ENCODE results near the gene FRMD4A.

The FRMD4A gene

GRCh38 chr10:14333606-14334005, 2.9 kb upstream of the FRMD4A start:
- DNase-seq (ENCODE audit: low spot score) (no peak), ATAC-seq (ENCODE audit: low read depth) (no peak)
- Histone ChIP-seq H3K36me3 (ENCODE audit: low read depth) (no peaks in the 10 kb centered on the region), H3K4me3 (ENCODE audit: severe bottlenecking) (no peak overlapping the region), H3K4me1 (ENCODE audit: insufficient read depth, poor library complexity, severe bottlenecking) (peaks cover 3% of the 10 kb centered on the region), H3K9me3 (ENCODE audit: severe bottlenecking) (no peaks in the 10 kb centered on the region), H3K27me3 (ENCODE audit: insufficient read depth, poor library complexity, severe bottlenecking) (peaks cover 13% of the 10 kb centered on the region), H3K27ac (ENCODE audit: poor library complexity, severe bottlenecking) (no peak overlapping the region)
- TF ChIP-seq, protein P1, sequence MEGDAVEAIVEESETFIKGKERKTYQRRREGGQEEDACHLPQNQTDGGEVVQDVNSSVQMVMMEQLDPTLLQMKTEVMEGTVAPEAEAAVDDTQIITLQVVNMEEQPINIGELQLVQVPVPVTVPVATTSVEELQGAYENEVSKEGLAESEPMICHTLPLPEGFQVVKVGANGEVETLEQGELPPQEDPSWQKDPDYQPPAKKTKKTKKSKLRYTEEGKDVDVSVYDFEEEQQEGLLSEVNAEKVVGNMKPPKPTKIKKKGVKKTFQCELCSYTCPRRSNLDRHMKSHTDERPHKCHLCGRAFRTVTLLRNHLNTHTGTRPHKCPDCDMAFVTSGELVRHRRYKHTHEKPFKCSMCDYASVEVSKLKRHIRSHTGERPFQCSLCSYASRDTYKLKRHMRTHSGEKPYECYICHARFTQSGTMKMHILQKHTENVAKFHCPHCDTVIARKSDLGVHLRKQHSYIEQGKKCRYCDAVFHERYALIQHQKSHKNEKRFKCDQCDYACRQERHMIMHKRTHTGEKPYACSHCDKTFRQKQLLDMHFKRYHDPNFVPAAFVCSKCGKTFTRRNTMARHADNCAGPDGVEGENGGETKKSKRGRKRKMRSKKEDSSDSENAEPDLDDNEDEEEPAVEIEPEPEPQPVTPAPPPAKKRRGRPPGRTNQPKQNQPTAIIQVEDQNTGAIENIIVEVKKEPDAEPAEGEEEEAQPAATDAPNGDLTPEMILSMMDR (IDR thresholded peaks at IDR 0.05; ENCODE audit: poor library complexity, severe bottlenecking): no peak

- Histone ChIP-seq H3K9me3 (ENCODE audit: severe bottlenecking) (no peaks in the 10 kb centered on the region), H3K27me3 (ENCODE audit: insufficient read depth, poor library complexity, severe bottlenecking) (peaks cover 10% of the 10 kb centered on the region), H3K27ac (ENCODE audit: poor library complexity, severe bottlenecking) (no peak overlapping the region), H3K4me1 (ENCODE audit: insufficient read depth, poor library complexity, severe bottlenecking) (peaks cover 3% of the 10 kb centered on the region), H3K4me3 (ENCODE audit: severe bottlenecking) (no peak overlapping the region), H3K36me3 (ENCODE audit: low read depth) (no peaks in the 10 kb centered on the region)
- TF ChIP-seq, protein P1 (IDR thresholded peaks at IDR 0.05; ENCODE audit: poor library complexity, severe bottlenecking): no peak
- ATAC-seq (ENCODE audit: low read depth): no peak
- DNase-seq (ENCODE audit: low spot score): no peak
These were observed 2.2 kb upstream of the FRMD4A start for GRCh38 chr10:14332903-14333302.

DNA sequence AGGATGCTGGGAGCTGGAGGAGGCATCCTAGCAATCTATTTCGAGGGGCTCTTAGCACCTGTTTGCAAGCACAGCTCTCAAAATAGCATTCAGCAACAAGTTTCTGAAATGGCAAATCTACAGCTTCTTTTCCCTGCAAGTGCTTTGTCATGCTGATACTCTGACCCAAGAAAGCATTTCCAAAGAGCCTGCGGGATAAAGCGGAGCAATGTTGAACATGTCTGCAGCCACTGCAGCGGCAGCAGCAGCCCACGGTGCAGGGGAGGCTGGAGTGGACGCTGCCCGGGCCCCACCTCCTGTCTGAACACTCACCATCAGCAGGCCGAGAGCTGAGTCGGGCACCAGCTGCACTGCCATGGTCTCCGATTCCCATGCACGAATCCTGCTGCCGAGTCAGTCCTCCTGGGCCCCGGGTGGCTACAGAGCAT, 964 bp downstream of the FRMD4A start:
- H3K27me3 ChIP-seq (ENCODE audit: insufficient read depth, poor library complexity, severe bottlenecking): no peaks in the 10 kb centered on the region
- DNase-seq (ENCODE audit: low spot score) (no peak), ATAC-seq (ENCODE audit: low read depth) (no peak)
- H3K9me3 ChIP-seq (ENCODE audit: severe bottlenecking): no peaks in the 10 kb centered on the region
- H3K36me3 ChIP-seq (ENCODE audit: low read depth): no peaks in the 10 kb centered on the region
- no peak overlapping the region for H3K4me3 ChIP-seq (ENCODE audit: severe bottlenecking)
- no peak overlapping the region for H3K27ac ChIP-seq (ENCODE audit: poor library complexity, severe bottlenecking)
- TF ChIP-seq, protein P1 (IDR thresholded peaks at IDR 0.05; ENCODE audit: poor library complexity, severe bottlenecking): no peak
- H3K4me1 ChIP-seq (ENCODE audit: insufficient read depth, poor library complexity, severe bottlenecking): no peaks in the 10 kb centered on the region

GRCh38 chr10:14328881-14329672, 1.6 kb downstream of the FRMD4A start:
- Histone ChIP-seq H3K9me3 (ENCODE audit: severe bottlenecking) (no peaks in the 10 kb centered on the region), H3K4me3 (ENCODE audit: severe bottlenecking) (no peak overlapping the region), H3K4me1 (ENCODE audit: insufficient read depth, poor library complexity, severe bottlenecking) (no peaks in the 10 kb centered on the region), H3K27me3 (ENCODE audit: insufficient read depth, poor library complexity, severe bottlenecking) (no peaks in the 10 kb centered on the region), H3K27ac (ENCODE audit: poor library complexity, severe bottlenecking) (no peak overlapping the region), H3K36me3 (ENCODE audit: low read depth) (no peaks in the 10 kb centered on the region)
- ATAC-seq (ENCODE audit: low read depth) (peak; percentile 56; the same call in 2 of the 3 replicates), DNase-seq (ENCODE audit: low spot score) (no peak)
- TF ChIP-seq, protein P1 (IDR thresholded peaks at IDR 0.05; ENCODE audit: poor library complexity, severe bottlenecking): no peak

- TF ChIP-seq, protein P1 (IDR thresholded peaks at IDR 0.05; ENCODE audit: poor library complexity, severe bottlenecking): no peak
- H3K4me1 ChIP-seq (ENCODE audit: insufficient read depth, poor library complexity, severe bottlenecking): no peaks in the 10 kb centered on the region
- H3K4me3 ChIP-seq (ENCODE audit: severe bottlenecking): no peak overlapping the region
- no peak for DNase-seq (ENCODE audit: low spot score)
- H3K9me3 ChIP-seq (ENCODE audit: severe bottlenecking): no peaks in the 10 kb centered on the region
- H3K27ac ChIP-seq (ENCODE audit: poor library complexity, severe bottlenecking): no peak overlapping the region
- no peaks in the 10 kb centered on the region for H3K36me3 ChIP-seq (ENCODE audit: low read depth)
- H3K27me3 ChIP-seq (ENCODE audit: insufficient read depth, poor library complexity, severe bottlenecking): no peaks in the 10 kb centered on the region
- no peak for ATAC-seq (ENCODE audit: low read depth)
These were observed 3.2 kb downstream of the FRMD4A start for GRCh38 chr10:14327527-14327926.
